Smooth muscle cell (in vitro differentiated cells): ENCODE results near the gene CSTPP1. TPM values are rescaled to one million over a fixed set of nuclear protein-coding genes. Genes with fewer than 3 reads are reported as not detected.

ENCODE experiments used
- DNase-seq: peaks from one replicate; lab custom pipeline; 2025; ENCODE audit not compliant: unreplicated experiment; lab: John Stamatoyannopoulos, UW
- H2AFZ ChIP-seq: fragments of 200-600 bp; sonication (generic); 2 replicates; pipeline ENCODE4 v1.6.0; 2016; ENCODE audit warnings: antibody characterized with exemption, low read depth, mild to moderate bottlenecking
- H3F3A ChIP-seq: fragments of 200-600 bp; sonication (generic); 2 replicates; pipeline ENCODE4 v1.6.0; 2017; ENCODE audit warnings: antibody characterized with exemption, low read depth
- H3K27ac ChIP-seq: fragments of 200-600 bp; sonication (generic); 2 replicates; pipeline ENCODE4 v1.5.1; 2016; ENCODE audit warnings: low read depth, mild to moderate bottlenecking
- H3K27me3 ChIP-seq: fragments of 200-600 bp; sonication (generic); 2 replicates; pipeline ENCODE4 v1.6.1; 2016; ENCODE audit warnings: low read depth, mild to moderate bottlenecking
- H3K36me3 ChIP-seq: fragments of 200-600 bp; sonication (generic); 2 replicates; pipeline ENCODE4 v1.5.1; 2016; ENCODE audit warnings: low read depth
- H3K4me1 ChIP-seq: fragments of 200-600 bp; sonication (generic); 2 replicates; pipeline ENCODE4 v1.5.1; 2016; ENCODE audit warnings: low read depth
- H3K4me2 ChIP-seq: fragments of 200-600 bp; sonication (generic); 2 replicates; pipeline ENCODE4 v1.6.0; 2016; ENCODE audit warnings: mild to moderate bottlenecking
- H3K4me3 ChIP-seq: fragments of 200-600 bp; sonication (generic); 2 replicates; pipeline ENCODE4 v1.5.1; 2016; ENCODE audit warnings: mild to moderate bottlenecking
- H3K79me2 ChIP-seq: fragments of 200-600 bp; sonication (generic); 2 replicates; pipeline ENCODE4 v1.6.0; 2016; ENCODE audit warnings: low read depth, mild to moderate bottlenecking
- H3K9ac ChIP-seq: fragments of 200-600 bp; sonication (generic); 2 replicates; pipeline ENCODE4 v1.6.0; 2016; ENCODE audit warnings: low read depth
- H3K9me3 ChIP-seq: fragments of 200-600 bp; sonication (generic); replicated peaks from 2 replicates; pipeline ENCODE4 v1.5.1; 2016; ENCODE audit warnings: low read depth
- H4K20me1 ChIP-seq: fragments of 200-600 bp; sonication (generic); 2 replicates; pipeline ENCODE4 v1.6.0; 2016; ENCODE audit warnings: low read depth
- WGBS: methylation state at CpG from one replicate; pipeline ENCODE4 v1.1.7; 2016; ENCODE audit warnings: low lambda C conversion rate; 5-methylcytosine and 5-hydroxymethylcytosine counted together
- polyA plus RNA-seq: library from polyadenylated mRNA; unstranded; fragments of >200 nt; fragmentation: Nextera tagmentation; extraction: Ambion mirVana; gene quantifications from 2 replicates; pipeline ENCODE4 v1.2.1, GENCODE V29; 2016
- total RNA-seq: library from RNA; depleted of rRNA; stranded (reverse); fragments of >200 nt; gene quantifications from 2 replicates; pipeline ENCODE4 v1.2.3, GENCODE V29; 2014
- TF ChIP-seq, protein P1 (sequence below): fragments of 200-600 bp; sonication (generic); IDR thresholded peaks from 2 replicates; pipeline ENCODE4 v1.5.1; 2017; ENCODE audit warnings: borderline replicate concordance, mild to moderate bottlenecking, antibody characterized with exemption; ENCODE audit not compliant: insufficient read depth, poor library complexity, severe bottlenecking

Gene CSTPP1
- total and polyA plus RNA-seq, 2 experiments from 2014 or later: 37.4 to 44.8 TPM

DNA sequence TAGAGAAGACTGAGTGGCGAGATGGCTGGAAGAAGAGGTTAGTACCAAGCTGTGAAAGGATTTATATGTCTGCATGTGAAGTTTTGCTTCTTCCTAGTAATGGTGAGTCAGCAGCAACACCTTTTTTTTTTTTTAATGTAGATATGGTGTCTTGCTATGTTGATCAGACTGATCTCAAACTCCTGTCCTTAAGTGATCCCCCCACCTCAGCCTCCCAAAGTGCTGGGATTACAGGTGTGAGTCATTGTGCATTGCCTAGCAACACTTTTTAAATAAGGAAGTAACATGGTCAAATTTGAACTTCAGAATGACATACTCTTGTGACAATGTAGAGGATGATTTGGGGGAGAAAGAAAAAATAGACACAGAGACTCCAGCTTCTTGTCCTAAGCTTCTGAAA is 6.5 kb upstream of the CSTPP1 start:
- no peak overlapping the region for H2AFZ ChIP-seq
- no peak overlapping the region for H3K4me3 ChIP-seq
- WGBS: 89% methylated on average over 1 of the region's 1 CpG
- no peak overlapping the region for H3K9ac ChIP-seq
- no peaks in the 10 kb centered on the region for H4K20me1 ChIP-seq
- no peaks in the 10 kb centered on the region for H3K4me1 ChIP-seq
- TF ChIP-seq, protein P1, sequence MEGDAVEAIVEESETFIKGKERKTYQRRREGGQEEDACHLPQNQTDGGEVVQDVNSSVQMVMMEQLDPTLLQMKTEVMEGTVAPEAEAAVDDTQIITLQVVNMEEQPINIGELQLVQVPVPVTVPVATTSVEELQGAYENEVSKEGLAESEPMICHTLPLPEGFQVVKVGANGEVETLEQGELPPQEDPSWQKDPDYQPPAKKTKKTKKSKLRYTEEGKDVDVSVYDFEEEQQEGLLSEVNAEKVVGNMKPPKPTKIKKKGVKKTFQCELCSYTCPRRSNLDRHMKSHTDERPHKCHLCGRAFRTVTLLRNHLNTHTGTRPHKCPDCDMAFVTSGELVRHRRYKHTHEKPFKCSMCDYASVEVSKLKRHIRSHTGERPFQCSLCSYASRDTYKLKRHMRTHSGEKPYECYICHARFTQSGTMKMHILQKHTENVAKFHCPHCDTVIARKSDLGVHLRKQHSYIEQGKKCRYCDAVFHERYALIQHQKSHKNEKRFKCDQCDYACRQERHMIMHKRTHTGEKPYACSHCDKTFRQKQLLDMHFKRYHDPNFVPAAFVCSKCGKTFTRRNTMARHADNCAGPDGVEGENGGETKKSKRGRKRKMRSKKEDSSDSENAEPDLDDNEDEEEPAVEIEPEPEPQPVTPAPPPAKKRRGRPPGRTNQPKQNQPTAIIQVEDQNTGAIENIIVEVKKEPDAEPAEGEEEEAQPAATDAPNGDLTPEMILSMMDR: no peak
- H3K27ac ChIP-seq: no peak overlapping the region
- no peaks in the 10 kb centered on the region for H3K79me2 ChIP-seq
- no peaks in the 10 kb centered on the region for H3K27me3 ChIP-seq
- no peak for DNase-seq
- no peaks in the 10 kb centered on the region for H3F3A ChIP-seq
- no peaks in the 10 kb centered on the region for H3K9me3 ChIP-seq
- H3K36me3 ChIP-seq: no peaks in the 10 kb centered on the region
- no peak overlapping the region for H3K4me2 ChIP-seq

DNA sequence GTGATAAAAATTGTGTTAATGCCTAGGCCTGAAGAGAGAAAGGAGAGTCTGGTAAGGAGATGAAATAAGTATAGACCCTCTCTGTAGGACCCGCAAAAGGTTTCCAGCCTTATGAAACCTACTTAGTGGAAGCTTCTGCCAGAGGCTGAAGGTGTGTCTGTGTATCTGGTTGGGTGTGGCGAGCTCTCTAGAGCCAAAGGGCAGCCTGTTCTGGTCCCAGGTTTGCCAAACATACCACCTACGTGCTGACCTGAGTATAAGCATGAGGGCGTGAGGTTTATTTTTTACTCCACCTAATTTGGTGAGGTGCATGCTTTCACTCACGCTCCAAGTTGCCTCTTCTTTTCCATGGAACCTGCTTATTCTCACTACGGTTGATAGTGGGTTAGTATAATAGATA is 5.6 kb downstream of the CSTPP1 start:
- no peak overlapping the region for H2AFZ ChIP-seq
- no peaks in the 10 kb centered on the region for H3F3A ChIP-seq
- no peaks in the 10 kb centered on the region for H4K20me1 ChIP-seq
- no peak overlapping the region for H3K4me3 ChIP-seq
- peaks cover 9% of the 10 kb centered on the region for H3K4me1 ChIP-seq
- WGBS: 96% methylated on average over 6 of the region's 6 CpGs
- peaks cover 38% of the 10 kb centered on the region for H3K79me2 ChIP-seq
- no peaks in the 10 kb centered on the region for H3K9me3 ChIP-seq
- H3K36me3 ChIP-seq: no peaks in the 10 kb centered on the region
- no peak for DNase-seq
- H3K9ac ChIP-seq: no peak overlapping the region
- no peak overlapping the region for H3K27ac ChIP-seq
- no peaks in the 10 kb centered on the region for H3K27me3 ChIP-seq
- no peak overlapping the region for H3K4me2 ChIP-seq
- TF ChIP-seq, protein P1: no peak

DNA sequence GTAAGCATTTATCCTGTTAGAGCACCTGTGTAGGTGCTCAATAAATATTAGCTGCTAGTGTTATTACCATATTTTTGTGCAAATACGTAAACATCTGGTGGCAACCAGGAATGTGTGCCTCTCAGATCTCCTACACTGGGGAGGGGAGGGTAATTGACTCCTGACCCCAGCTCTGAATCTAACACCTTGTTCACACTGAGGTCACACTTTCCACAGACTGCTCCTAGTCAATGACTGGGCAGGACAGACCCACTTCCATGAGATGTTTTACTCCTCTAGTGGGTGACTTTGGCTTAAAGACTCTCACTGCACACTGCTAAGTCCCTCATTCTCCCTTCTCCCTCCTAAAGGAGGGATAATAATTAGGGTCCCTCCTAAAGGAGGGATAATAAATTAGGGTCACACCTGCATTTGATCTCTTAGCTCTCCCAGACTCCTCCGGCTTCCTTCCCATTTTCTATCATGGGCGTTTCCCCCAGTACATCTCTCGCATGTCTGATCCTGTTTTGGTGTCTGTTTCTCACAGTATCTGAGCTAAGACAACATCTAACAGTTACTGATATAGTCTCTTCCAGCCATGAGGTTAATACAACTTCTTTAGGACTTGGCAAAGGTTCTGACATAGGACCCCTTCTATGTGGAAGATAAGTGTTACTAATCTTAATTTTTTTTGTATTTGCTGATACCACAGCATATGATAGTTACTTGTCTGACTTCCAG is 8.0 kb downstream of the CSTPP1 start:
- no peak for DNase-seq
- Histone ChIP-seq H3K27me3 (no peaks in the 10 kb centered on the region), H2AFZ (no peak overlapping the region), H3K36me3 (no peaks in the 10 kb centered on the region), H3F3A (peaks cover 11% of the 10 kb centered on the region), H3K9me3 (no peaks in the 10 kb centered on the region), H3K4me3 (no peak overlapping the region), H3K79me2 (peaks cover 28% of the 10 kb centered on the region), H3K27ac (no peak overlapping the region), H3K4me2 (no peak overlapping the region), H3K9ac (no peak overlapping the region), H3K4me1 (peaks cover 19% of the 10 kb centered on the region), H4K20me1 (no peaks in the 10 kb centered on the region)
- TF ChIP-seq, protein P1: no peak
- 78% methylated on average over 4 of the region's 4 CpGs for WGBS

DNA sequence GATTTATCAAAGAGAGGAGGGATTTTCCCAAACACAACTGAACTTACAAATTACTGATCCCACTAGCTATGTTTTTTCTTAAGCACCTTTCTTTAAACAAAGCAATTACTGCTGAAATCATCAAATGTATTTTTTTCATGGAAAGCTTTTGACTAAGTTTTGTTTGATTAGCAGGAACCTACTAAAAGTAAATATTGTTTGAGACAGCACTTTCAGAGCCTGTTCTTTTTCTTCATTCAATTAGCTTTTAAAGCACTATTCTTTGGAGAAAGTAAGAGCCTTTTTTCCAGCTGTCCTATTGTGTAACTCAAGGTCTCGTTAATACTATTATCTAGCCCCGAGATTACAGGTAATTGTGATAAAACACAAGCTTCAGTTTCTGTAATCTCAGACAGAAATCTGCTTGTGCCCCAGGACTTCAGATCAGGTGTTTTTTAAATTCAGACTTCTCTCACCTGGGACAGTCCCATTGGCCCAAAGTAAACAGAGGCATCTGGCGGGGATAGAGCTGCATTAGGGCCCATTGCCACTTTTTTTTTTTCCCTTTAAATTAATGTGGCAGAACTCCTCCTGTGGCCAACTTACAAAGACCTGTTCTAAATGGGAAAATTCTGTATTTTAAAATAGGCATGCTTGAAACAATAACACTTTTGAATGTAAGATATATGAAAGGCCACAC is 11.0 kb downstream of the CSTPP1 start:
- peaks cover 20% of the 10 kb centered on the region for H3K79me2 ChIP-seq
- peaks cover 30% of the 10 kb centered on the region for H3K4me1 ChIP-seq
- TF ChIP-seq, protein P1: no peak
- H3K27ac ChIP-seq: peak overlapping the region; percentile 83
- DNase-seq: no peak
- no peak overlapping the region for H2AFZ ChIP-seq
- H3K36me3 ChIP-seq: no peaks in the 10 kb centered on the region
- H3K9me3 ChIP-seq: no peaks in the 10 kb centered on the region
- H3K27me3 ChIP-seq: no peaks in the 10 kb centered on the region
- H4K20me1 ChIP-seq: peaks cover 7% of the 10 kb centered on the region
- H3K4me3 ChIP-seq: no peak overlapping the region
- H3K4me2 ChIP-seq: no peak overlapping the region
- WGBS: 83% methylated on average over 3 of the region's 3 CpGs
- H3K9ac ChIP-seq: no peak overlapping the region
- peaks cover 11% of the 10 kb centered on the region for H3F3A ChIP-seq
